Measurements from ENCODE around the gene HSPA5.

HSPA5 gene

GRCh38 chr9:125227761-125228160, 13.4 kb downstream of the HSPA5 start:
- TF ChIP-seq GATA3 (IDR thresholded peaks at IDR 0.05; ENCODE audit: low read depth, low read length) (no peak), GATA2 (IDR thresholded peaks at IDR 0.05; ENCODE audit: low read depth, low read length) (no peak)

- no peak for TF ChIP-seq GATA3 (IDR thresholded peaks at IDR 0.05; ENCODE audit: low read depth, low read length)
- TF ChIP-seq GATA2 (IDR thresholded peaks at IDR 0.05; ENCODE audit: low read depth, low read length) = no peak
These were observed 22.5 kb downstream of the HSPA5 start for GRCh38 chr9:125218621-125219020.

DNA sequence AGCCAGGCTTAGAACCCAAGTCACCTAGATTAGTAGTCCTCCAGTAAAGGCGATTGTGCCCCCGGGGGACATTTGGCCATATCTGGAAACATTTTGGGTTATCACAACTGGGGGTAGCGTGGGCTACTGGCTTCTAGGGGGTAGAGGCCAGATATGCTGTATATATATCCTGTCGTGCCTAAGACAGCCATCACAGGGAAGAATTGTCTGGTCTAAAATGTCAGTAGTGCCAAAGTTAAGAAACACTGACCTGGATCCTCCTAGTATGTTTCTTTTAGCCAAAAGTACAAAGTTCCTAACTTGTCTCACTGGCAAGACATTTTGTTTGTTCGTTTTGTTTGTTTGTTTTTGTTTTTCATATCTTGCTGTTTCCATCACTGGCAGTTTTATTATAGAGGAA, 27.0 kb downstream of the HSPA5 start:
- TF ChIP-seq GATA3 (IDR thresholded peaks at IDR 0.05; ENCODE audit: low read depth, low read length) (no peak), GATA2 (IDR thresholded peaks at IDR 0.05; ENCODE audit: low read depth, low read length) (no peak)

GRCh38 chr9:125204477-125204876, 36.7 kb downstream of the HSPA5 start:
- TF ChIP-seq GATA3 (IDR thresholded peaks at IDR 0.05; ENCODE audit: low read depth, low read length) = no peak
- TF ChIP-seq GATA2 (IDR thresholded peaks at IDR 0.05; ENCODE audit: low read depth, low read length) = no peak

GRCh38 chr9:125202846-125203618, 38.1 kb downstream of the HSPA5 start:
- no peak for TF ChIP-seq GATA2 (IDR thresholded peaks at IDR 0.05; ENCODE audit: low read depth, low read length)
- TF ChIP-seq GATA3 (IDR thresholded peaks at IDR 0.05; ENCODE audit: low read depth, low read length) = no peak

GRCh38 chr9:125200216-125201047, 40.7 kb downstream of the HSPA5 start, which contains the start of gene RABEPK:
TSS of gene RABEPK (plus strand) at chr9:125200542. CDS start at chr9:125203014, 2,472 bp downstream.
- TF ChIP-seq GATA3 (IDR thresholded peaks at IDR 0.05; ENCODE audit: low read depth, low read length) (no peak), GATA2 (IDR thresholded peaks at IDR 0.05; ENCODE audit: low read depth, low read length) (no peak)

DNA sequence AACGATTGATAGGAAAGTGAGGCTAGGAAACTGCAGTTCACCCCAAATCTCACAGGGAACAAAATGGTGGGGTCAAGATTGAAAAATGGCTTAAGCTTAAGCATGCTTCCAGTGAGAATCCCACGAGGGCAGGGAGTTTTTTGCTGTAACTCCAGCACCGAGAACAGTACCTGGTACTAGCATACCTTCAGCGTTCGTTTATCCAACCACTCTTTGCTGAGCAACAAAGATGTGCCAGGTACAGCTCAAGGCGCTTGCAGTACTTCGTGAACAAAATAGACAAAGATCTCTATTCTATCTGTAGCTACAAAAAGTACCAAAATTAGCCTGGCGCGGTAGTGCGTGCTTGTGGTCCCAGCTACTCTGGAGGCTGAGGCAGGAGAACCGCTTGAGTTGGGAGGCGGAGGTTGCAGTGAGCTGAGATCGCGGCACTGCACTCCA, 50.8 kb downstream of the HSPA5 start:
- TF ChIP-seq GATA2 (IDR thresholded peaks at IDR 0.05; ENCODE audit: low read depth, low read length) = no peak
- no peak for TF ChIP-seq GATA3 (IDR thresholded peaks at IDR 0.05; ENCODE audit: low read depth, low read length)

DNA sequence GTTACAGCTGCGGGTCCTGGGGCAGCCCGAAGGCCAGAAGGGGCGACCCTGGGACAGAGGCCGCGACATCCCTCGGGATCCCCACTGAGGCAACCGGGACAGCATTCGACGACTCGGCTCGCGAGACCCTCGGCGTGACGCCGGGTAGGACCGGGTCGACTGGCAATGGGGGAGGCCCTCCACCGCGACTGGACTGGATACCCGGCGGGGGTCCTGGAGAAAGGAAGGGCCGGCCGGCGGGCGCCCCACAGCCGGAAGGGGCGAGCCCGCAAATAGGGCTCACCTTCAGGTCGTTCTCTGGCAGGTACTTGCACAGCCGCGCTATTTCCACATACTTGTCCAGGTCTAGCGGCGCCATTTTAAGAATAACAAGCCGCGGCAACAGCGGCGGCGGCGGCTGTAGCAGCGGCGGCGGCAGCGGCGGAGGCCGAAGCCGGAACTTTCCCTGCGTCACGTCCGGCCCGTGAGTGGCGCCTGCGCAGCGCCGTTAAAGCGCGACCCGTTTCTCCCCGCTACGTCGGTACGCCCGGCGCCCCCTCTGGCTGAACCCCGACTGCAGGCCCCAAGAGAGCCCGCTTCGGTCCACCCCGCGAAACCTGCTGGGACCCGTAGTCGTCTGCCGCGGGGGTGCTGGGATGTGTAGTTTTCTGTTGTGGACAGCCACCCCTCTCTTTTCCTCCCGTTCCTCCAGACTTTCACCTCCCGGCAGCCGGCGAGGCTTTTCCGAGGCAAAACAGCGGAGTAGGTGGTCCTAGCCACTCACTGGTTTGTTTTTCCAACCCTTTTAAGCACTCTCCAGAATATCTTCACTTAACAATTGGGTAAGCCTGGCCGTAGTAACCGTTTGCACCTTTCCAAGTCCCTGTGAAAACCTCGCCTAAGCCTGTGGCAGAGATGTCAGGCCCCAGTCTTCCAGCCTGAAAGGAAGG, 51.5 kb downstream of the HSPA5 start, which contains the start of gene PPP6C:
TSS of gene PPP6C (minus strand) at position 443 of the 929 bp plus-strand sequence. CDS start at position 358, 85 bp downstream.
- no peak for TF ChIP-seq GATA3 (IDR thresholded peaks at IDR 0.05; ENCODE audit: low read depth, low read length)
- no peak; the same call in 1 of the 2 replicates for TF ChIP-seq GATA2 (IDR thresholded peaks at IDR 0.05; ENCODE audit: low read depth, low read length)

- no peak for TF ChIP-seq GATA2 (IDR thresholded peaks at IDR 0.05; ENCODE audit: low read depth, low read length)
- TF ChIP-seq GATA3 (IDR thresholded peaks at IDR 0.05; ENCODE audit: low read depth, low read length) = no peak
These were observed 52.2 kb downstream of the HSPA5 start for GRCh38 chr9:125189011-125189360.
